ENCODE results near the gene SYTL1. TPM values are rescaled to one million over a fixed set of nuclear protein-coding genes. Genes with fewer than 3 reads are reported as not detected.

Gene SYTL1
- total RNA-seq, 2 donors from 2014 or later: 6.7 to 7.5 TPM

- Mint-ChIP-seq H3K9me3 (no peaks in the 10 kb centered on the region), H3K4me3 (peak overlapping the region; percentile 9), H3K27me3 (ENCODE audit: insufficient read depth) (peaks cover 43% of the 10 kb centered on the region), H3K4me1 (peaks cover 4% of the 10 kb centered on the region), H3K27ac (no peak overlapping the region), H3K36me3 (ENCODE audit: low read depth) (peaks cover 5% of the 10 kb centered on the region)
- TF ChIP-seq CTCF (conservative IDR thresholded peaks at IDR 0.05): no peak
- no peak for DNase-seq
- Histone ChIP-seq H3K9me3 (ENCODE audit: control insufficient read depth, low read length) (no peaks in the 10 kb centered on the region), H3K27me3 (ENCODE audit: control insufficient read depth, insufficient read depth, low read length, poor library complexity, severe bottlenecking) (peaks cover 42% of the 10 kb centered on the region), H3K27ac (ENCODE audit: low read depth, low read length) (no peak overlapping the region), H3K4me3 (ENCODE audit: low read length) (no peak overlapping the region), H3K9ac (ENCODE audit: extremely low read depth, low read length, poor library complexity, severe bottlenecking) (no peak overlapping the region), H3K36me3 (ENCODE audit: control insufficient read depth, insufficient read depth, low read length) (no peaks in the 10 kb centered on the region), H3K4me1 (ENCODE audit: control insufficient read depth, insufficient read depth, low read length) (no peaks in the 10 kb centered on the region)
- 90 to 92% methylated on average over 23 to 37 of the region's 37 CpGs for WGBS, 2 experiments (ENCODE audit: insufficient coverage in 1 of 2, insufficient read length in 1 of 2)
These were observed 14.9 kb downstream of the SYTL1 start for GRCh38 chr1:27356619-27357280.

GRCh38 chr1:27357281-27358037 is 15.6 kb downstream of the SYTL1 start:
- no peaks in the 10 kb centered on the region for H3K9me3 ChIP-seq (ENCODE audit: control insufficient read depth, low read length)
- Mint-ChIP-seq H3K4me1 (peaks cover 4% of the 10 kb centered on the region), H3K4me3 (peak overlapping the region; percentile 9), H3K36me3 (ENCODE audit: low read depth) (peaks cover 5% of the 10 kb centered on the region), H3K27me3 (ENCODE audit: insufficient read depth) (peaks cover 50% of the 10 kb centered on the region), H3K9me3 (no peaks in the 10 kb centered on the region), H3K27ac (no peak overlapping the region)
- no peak overlapping the region for H3K27ac ChIP-seq (ENCODE audit: low read depth, low read length)
- H3K4me3 ChIP-seq (ENCODE audit: low read length): no peak overlapping the region
- no peaks in the 10 kb centered on the region for H3K36me3 ChIP-seq (ENCODE audit: control insufficient read depth, insufficient read depth, low read length)
- H3K27me3 ChIP-seq (ENCODE audit: control insufficient read depth, insufficient read depth, low read length, poor library complexity, severe bottlenecking): peaks cover 44% of the 10 kb centered on the region
- 34 to 37% methylated on average over 17 to 40 of the region's 40 CpGs for WGBS, 2 experiments (ENCODE audit: insufficient coverage in 1 of 2, insufficient read length in 1 of 2)
- H3K4me1 ChIP-seq (ENCODE audit: control insufficient read depth, insufficient read depth, low read length): no peaks in the 10 kb centered on the region
- no peak overlapping the region for H3K9ac ChIP-seq (ENCODE audit: extremely low read depth, low read length, poor library complexity, severe bottlenecking)
- TF ChIP-seq CTCF (conservative IDR thresholded peaks at IDR 0.05): peak; percentile 99
- peak; percentile 95 for DNase-seq

- peaks cover 4% of the 10 kb centered on the region for H3K4me1 Mint-ChIP-seq
- peaks cover 44% of the 10 kb centered on the region for H3K27me3 ChIP-seq (ENCODE audit: control insufficient read depth, insufficient read depth, low read length, poor library complexity, severe bottlenecking)
- H3K36me3 Mint-ChIP-seq (ENCODE audit: low read depth): peaks cover 5% of the 10 kb centered on the region
- 91 to 97% methylated on average over 10 to 21 of the region's 21 CpGs for WGBS, 2 experiments (ENCODE audit: insufficient coverage in 1 of 2, insufficient read length in 1 of 2)
- no peak overlapping the region for H3K4me3 ChIP-seq (ENCODE audit: low read length)
- no peaks in the 10 kb centered on the region for H3K4me1 ChIP-seq (ENCODE audit: control insufficient read depth, insufficient read depth, low read length)
- H3K27me3 Mint-ChIP-seq (ENCODE audit: insufficient read depth): peaks cover 54% of the 10 kb centered on the region
- H3K9ac ChIP-seq (ENCODE audit: extremely low read depth, low read length, poor library complexity, severe bottlenecking): no peak overlapping the region
- H3K9me3 ChIP-seq (ENCODE audit: control insufficient read depth, low read length): no peaks in the 10 kb centered on the region
- no peak for DNase-seq
- H3K36me3 ChIP-seq (ENCODE audit: control insufficient read depth, insufficient read depth, low read length): no peaks in the 10 kb centered on the region
- no peaks in the 10 kb centered on the region for H3K9me3 Mint-ChIP-seq
- no peak for TF ChIP-seq CTCF (conservative IDR thresholded peaks at IDR 0.05)
- no peak overlapping the region for H3K27ac ChIP-seq (ENCODE audit: low read depth, low read length)
- H3K4me3 Mint-ChIP-seq: no peak overlapping the region
- no peak overlapping the region for H3K27ac Mint-ChIP-seq
These were observed 16.5 kb downstream of the SYTL1 start for GRCh38 chr1:27358038-27358927.
